Mammary epithelial cell (primary cell): Measurements from ENCODE around the gene CCRL2.

Experiments
- CTCF ChIP-seq, 2 donors: IDR thresholded peaks in 1 of 2; conservative IDR thresholded peaks in 1 of 2; 2 replicates each; pipeline ENCODE4 v1.5.1; 2011 to 2012; ENCODE audit warnings: inconsistent platforms in 2 of 2, low read length in 2 of 2, mild to moderate bottlenecking in 2 of 2, control low read depth in 1 of 2, low read depth in 1 of 2; ENCODE audit not compliant: insufficient read depth in 1 of 2; ENCODE audit errors: extremely low read depth in 1 of 2
- EZH2 ChIP-seq: IDR thresholded peaks from 2 replicates; pipeline ENCODE4 v1.6.1; 2012; ENCODE audit warnings: low read length, inconsistent platforms, borderline replicate concordance

GRCh38 chr3:46455231-46456115, 48.4 kb downstream of the CCRL2 start:
- no peak for TF ChIP-seq CTCF (conservative IDR thresholded peaks at IDR 0.05 in 1 of 2, IDR thresholded peaks at IDR 0.05 in 1 of 2; ENCODE audit: extremely low read depth in 1 of 2, insufficient read depth in 1 of 2, low read depth in 1 of 2, low read length in 2 of 2)
- no peak for TF ChIP-seq EZH2
